ENCODE results near the gene RFLNA.

RFLNA gene

DNA sequence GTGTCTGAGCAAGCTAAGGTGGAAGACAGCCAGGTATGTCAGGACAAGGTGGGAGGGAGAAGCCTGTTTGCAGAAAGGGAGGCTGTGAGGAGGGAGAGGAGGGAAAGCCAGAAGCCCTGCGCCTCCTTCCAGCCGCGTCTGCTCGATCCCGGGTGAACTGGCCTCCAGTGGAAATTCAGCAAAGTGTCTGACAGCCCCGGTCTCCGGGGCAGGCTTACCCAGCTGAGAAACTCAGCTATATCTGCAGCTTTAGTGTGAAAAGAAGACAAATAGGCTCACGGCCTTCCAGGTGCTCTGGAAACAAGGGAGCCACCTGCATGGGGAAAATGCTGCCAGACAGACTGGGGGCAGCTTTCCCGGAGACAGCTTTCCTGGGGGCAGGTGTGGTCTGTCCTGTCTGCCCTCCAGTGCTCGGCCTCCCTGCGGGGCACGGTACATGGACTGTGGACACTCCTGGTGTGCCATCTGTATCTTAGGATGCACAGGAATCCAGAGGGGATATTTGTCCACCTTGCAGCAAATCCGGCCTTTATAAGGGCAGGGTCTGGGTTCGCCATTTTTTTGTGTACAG, 6.3 kb downstream of the RFLNA start:
- no peak for TF ChIP-seq JUND (IDR thresholded peaks at IDR 0.05; ENCODE audit: low read depth)
- no peak for DNase-seq (ENCODE audit: low read depth in 1 of 2, low spot score in 1 of 2)
- in situ Hi-C loops (cut with HindIII; ENCODE audit: low pct_unique_long_range_greater_than_20kb, low sequenced_read_pairs) = no loop called here

DNA sequence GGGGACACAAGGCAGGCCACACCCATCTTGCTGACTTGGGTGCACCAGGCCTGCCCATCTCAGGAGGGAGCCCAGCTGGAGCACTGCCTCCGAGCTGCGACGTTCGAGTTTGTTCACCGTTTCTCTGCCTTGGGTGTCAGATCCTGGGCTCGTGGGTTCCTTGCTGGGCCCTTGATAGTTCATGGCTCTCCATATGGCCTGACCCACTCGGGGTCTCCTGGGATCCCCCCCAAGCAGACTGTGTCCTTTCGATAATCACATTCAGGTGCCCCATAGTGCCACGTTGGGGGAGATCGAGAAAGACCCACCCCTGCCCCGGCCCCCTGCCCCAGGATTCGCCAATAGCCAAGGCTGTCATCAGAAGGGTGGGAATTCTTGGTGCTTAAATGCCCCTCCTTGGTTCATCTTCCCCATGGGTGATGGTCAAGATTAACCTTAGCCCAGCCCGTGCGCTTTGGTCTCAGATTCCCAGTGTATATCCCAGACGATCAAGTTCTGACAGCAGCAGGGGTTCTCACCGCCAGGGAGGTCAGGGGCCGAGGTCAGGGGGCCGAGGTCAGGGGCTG, 7.4 kb downstream of the RFLNA start:
- in situ Hi-C loops (cut with HindIII; ENCODE audit: low pct_unique_long_range_greater_than_20kb, low sequenced_read_pairs) = no loop called here
- no peak for DNase-seq (ENCODE audit: low read depth in 1 of 2, low spot score in 1 of 2)
- no peak for TF ChIP-seq JUND (IDR thresholded peaks at IDR 0.05; ENCODE audit: low read depth)

DNA sequence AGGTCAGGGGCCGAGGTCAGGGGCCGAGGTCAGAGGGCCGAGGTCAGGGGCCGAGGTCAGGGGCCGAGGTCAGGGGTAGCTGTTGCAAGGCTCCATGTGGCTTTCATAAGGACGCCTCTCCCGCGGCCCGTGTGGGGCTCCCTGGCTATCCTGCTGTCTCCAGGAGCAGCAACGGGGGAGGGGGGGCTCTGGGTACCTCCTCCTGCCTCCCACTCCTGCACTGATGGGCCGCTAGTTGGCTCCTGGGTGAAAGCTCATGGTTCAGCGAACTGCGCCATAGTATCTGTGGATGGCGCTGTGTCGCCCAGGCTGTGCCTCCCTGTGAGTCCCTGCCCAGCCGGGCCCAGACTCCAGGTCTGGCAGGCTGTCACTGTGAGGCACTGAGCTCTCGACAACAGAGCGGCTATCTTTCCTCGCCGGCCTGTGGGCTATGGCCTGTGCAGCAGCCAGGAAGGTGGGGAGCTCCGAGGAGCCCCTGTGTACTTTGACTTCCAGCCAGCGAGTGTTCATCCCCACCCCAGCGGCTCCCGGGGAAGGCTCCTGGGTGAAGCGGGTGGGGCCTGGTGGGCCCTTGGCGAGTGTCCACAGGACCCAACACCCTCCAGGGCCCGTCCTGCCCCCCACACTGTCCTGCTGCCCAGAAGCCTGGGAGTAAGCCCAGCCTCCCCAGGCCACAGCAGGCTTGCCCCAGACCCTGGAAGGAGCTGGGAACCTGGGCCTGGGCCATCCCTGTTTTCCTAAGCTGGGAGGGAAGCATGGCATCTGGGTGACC, 8.1 kb downstream of the RFLNA start:
- no peak for DNase-seq (ENCODE audit: low read depth in 1 of 2, low spot score in 1 of 2)
- in situ Hi-C loops (cut with HindIII; ENCODE audit: low pct_unique_long_range_greater_than_20kb, low sequenced_read_pairs) = no loop called here
- TF ChIP-seq JUND (IDR thresholded peaks at IDR 0.05; ENCODE audit: low read depth) = no peak

- TF ChIP-seq JUND (IDR thresholded peaks at IDR 0.05; ENCODE audit: low read depth) = no peak
- in situ Hi-C loops (cut with HindIII; ENCODE audit: low pct_unique_long_range_greater_than_20kb, low sequenced_read_pairs) = no loop called here
- DNase-seq (ENCODE audit: low read depth in 1 of 2, low spot score in 1 of 2) = no peak
These were observed 8.9 kb downstream of the RFLNA start for GRCh38 chr12:124303579-124304313.

DNA sequence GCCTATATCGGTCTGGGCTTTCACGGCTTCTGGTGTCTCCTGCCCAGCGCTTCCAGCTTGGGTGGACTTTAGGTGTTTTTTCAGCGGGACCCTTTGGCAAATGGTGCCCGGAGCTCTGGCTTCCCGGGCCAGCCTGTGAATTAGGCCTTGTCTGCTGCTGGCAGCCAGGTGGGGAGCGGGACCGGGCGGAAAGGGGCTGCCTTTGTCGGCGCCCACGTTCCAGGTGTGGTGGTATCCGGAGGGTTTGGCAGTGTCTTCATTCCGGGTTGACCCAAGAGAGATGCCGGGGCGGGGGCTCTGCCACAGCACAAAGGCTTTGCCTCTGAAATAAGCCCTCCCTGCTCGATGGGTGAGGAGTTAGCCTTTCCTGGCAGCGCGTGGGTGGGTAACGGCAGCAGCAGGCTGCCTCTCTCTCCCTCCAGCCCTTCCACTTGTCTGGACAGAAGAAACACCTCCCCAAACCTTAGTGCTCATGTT, 9.5 kb downstream of the RFLNA start:
- no peak for DNase-seq (ENCODE audit: low read depth in 1 of 2, low spot score in 1 of 2)
- no peak for TF ChIP-seq JUND (IDR thresholded peaks at IDR 0.05; ENCODE audit: low read depth)
- in situ Hi-C loops (cut with HindIII; ENCODE audit: low pct_unique_long_range_greater_than_20kb, low sequenced_read_pairs) = no loop called here

GRCh38 chr12:124305136-124305535, 10.2 kb downstream of the RFLNA start:
- TF ChIP-seq JUND (IDR thresholded peaks at IDR 0.05; ENCODE audit: low read depth) = no peak
- no peak for DNase-seq (ENCODE audit: low read depth in 1 of 2, low spot score in 1 of 2)
- in situ Hi-C loops (cut with HindIII; ENCODE audit: low pct_unique_long_range_greater_than_20kb, low sequenced_read_pairs) = no loop called here

GRCh38 chr12:124305776-124306685, 11.1 kb downstream of the RFLNA start:
- in situ Hi-C loops (cut with HindIII; ENCODE audit: low pct_unique_long_range_greater_than_20kb, low sequenced_read_pairs) = no loop called here
- DNase-seq (ENCODE audit: low read depth in 1 of 2, low spot score in 1 of 2) = no peak
- no peak for TF ChIP-seq JUND (IDR thresholded peaks at IDR 0.05; ENCODE audit: low read depth)

DNA sequence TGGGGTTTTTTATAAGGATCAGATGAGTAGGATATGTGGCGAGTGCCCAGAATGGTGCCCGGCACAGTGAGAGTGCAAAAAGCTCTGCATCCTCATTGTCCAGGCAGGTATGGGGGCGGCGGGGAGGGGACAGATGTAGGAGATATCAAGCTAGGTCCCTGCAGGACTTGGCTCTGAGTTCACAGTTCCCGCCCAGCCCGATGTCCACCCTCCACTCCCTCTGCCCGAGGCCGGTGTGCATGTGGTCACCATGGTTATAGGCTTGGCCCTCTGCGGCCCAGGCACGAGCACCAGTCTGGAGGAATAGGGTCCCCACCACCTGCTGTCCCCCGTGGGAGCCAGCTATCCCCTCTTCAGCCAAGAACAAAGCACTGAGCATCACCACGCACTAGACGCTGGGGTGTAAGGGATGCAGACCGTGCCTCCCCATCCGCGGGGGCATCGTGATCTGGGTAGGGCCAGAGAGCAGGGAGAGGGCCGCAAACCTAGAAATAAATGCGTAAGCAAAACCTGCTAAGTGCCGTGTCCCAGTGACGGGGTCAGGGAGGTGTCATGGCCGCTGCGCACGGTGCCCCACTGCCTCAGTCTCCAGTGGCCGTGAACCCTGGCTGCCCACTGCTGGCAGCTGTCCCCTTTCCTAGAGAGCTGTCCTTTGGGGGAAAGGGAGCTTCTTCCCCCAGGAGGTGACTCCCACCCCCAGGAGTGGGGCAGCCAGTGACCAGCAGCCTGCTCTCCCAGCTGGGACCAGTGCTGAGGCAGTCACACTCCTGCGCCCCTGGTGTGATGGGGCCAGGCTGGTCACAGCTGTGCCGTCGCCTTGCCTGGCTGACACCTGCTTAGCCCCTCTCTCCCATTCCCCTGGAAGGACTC, 12.0 kb downstream of the RFLNA start:
- TF ChIP-seq JUND (IDR thresholded peaks at IDR 0.05; ENCODE audit: low read depth) = no peak
- in situ Hi-C loops (cut with HindIII; ENCODE audit: low pct_unique_long_range_greater_than_20kb, low sequenced_read_pairs) = no loop called here
- no peak for DNase-seq (ENCODE audit: low read depth in 1 of 2, low spot score in 1 of 2)

GRCh38 chr12:124307556-124307825, 12.6 kb downstream of the RFLNA start:
- DNase-seq (ENCODE audit: low read depth in 1 of 2, low spot score in 1 of 2) = no peak
- no peak for TF ChIP-seq JUND (IDR thresholded peaks at IDR 0.05; ENCODE audit: low read depth)
- in situ Hi-C loops (cut with HindIII; ENCODE audit: low pct_unique_long_range_greater_than_20kb, low sequenced_read_pairs) = no loop called here

GRCh38 chr12:124308741-124309140, 13.8 kb downstream of the RFLNA start:
- DNase-seq (ENCODE audit: low read depth in 1 of 2, low spot score in 1 of 2) = no peak
- no peak for TF ChIP-seq JUND (IDR thresholded peaks at IDR 0.05; ENCODE audit: low read depth)
- in situ Hi-C loops (cut with HindIII; ENCODE audit: low pct_unique_long_range_greater_than_20kb, low sequenced_read_pairs) = no loop called here

- no peak for TF ChIP-seq JUND (IDR thresholded peaks at IDR 0.05; ENCODE audit: low read depth)
- DNase-seq (ENCODE audit: low read depth in 1 of 2, low spot score in 1 of 2) = no peak
- in situ Hi-C loops (cut with HindIII; ENCODE audit: low pct_unique_long_range_greater_than_20kb, low sequenced_read_pairs) = no loop called here
These were observed 14.3 kb downstream of the RFLNA start for GRCh38 chr12:124309231-124309630.

All from T47D (cell line).